ENCODE results near the gene SNAP23.
A peak's percentile ranks its signal among the peaks of the same experiment; 100 is the strongest.

SNAP23 gene

GRCh38 chr15:42456531-42456930 is 38.9 kb upstream of the SNAP23 start:
- in situ Hi-C loops (cut with HindIII; ENCODE audit: low sequenced_read_pairs) = no loop called here
- DNase-seq (ENCODE audit: low read depth) = no peak
- TF ChIP-seq CTCF (IDR thresholded peaks at IDR 0.05; ENCODE audit: low read depth, low read length, missing control alignments) = no peak
- peak overlapping the region; percentile 38 for H3K4me3 ChIP-seq (ENCODE audit: low read depth, low read length)

- in situ Hi-C loops (cut with HindIII; ENCODE audit: low sequenced_read_pairs) = no loop called here
- DNase-seq (ENCODE audit: low read depth) = no peak
- TF ChIP-seq CTCF (IDR thresholded peaks at IDR 0.05; ENCODE audit: low read depth, low read length, missing control alignments) = no peak
- peak overlapping the region; percentile 38 for H3K4me3 ChIP-seq (ENCODE audit: low read depth, low read length)
Observed at GRCh38 chr15:42456971-42457370, 38.5 kb upstream of the SNAP23 start.

GRCh38 chr15:42457445-42458442 is 37.7 kb upstream of the SNAP23 start:
- in situ Hi-C loops (cut with HindIII; ENCODE audit: low sequenced_read_pairs) = no loop called here
- peak; percentile 96 for DNase-seq (ENCODE audit: low read depth)
- H3K4me3 ChIP-seq (ENCODE audit: low read depth, low read length) = peak overlapping the region; percentile 38
- no peak for TF ChIP-seq CTCF (IDR thresholded peaks at IDR 0.05; ENCODE audit: low read depth, low read length, missing control alignments)

GRCh38 chr15:42461261-42461660 is 34.2 kb upstream of the SNAP23 start:
- H3K4me3 ChIP-seq (ENCODE audit: low read depth, low read length) = no peak overlapping the region
- no peak for DNase-seq (ENCODE audit: low read depth)
- in situ Hi-C loops (cut with HindIII; ENCODE audit: low sequenced_read_pairs) = no loop called here
- TF ChIP-seq CTCF (IDR thresholded peaks at IDR 0.05; ENCODE audit: low read depth, low read length, missing control alignments) = no peak

- no peak for TF ChIP-seq CTCF (IDR thresholded peaks at IDR 0.05; ENCODE audit: low read depth, low read length, missing control alignments)
- in situ Hi-C loops (cut with HindIII; ENCODE audit: low sequenced_read_pairs) = no loop called here
- DNase-seq (ENCODE audit: low read depth) = no peak
- no peak overlapping the region for H3K4me3 ChIP-seq (ENCODE audit: low read depth, low read length)
Observed at GRCh38 chr15:42465520-42466259, 29.7 kb upstream of the SNAP23 start.

GRCh38 chr15:42471002-42471401 is 24.4 kb upstream of the SNAP23 start:
- TF ChIP-seq CTCF (IDR thresholded peaks at IDR 0.05; ENCODE audit: low read depth, low read length, missing control alignments) = no peak
- no peak for DNase-seq (ENCODE audit: low read depth)
- in situ Hi-C loops (cut with HindIII; ENCODE audit: low sequenced_read_pairs) = no loop called here
- no peak overlapping the region for H3K4me3 ChIP-seq (ENCODE audit: low read depth, low read length)

All from astrocyte of the cerebellum (primary cell).